Measurements from ENCODE around the gene KCNJ2.
A peak's percentile ranks its signal among the peaks of the same experiment; 100 is the strongest.

Gene KCNJ2

GRCh38 chr17:70168977-70169708 lies at the start of gene KCNJ2:
KCNJ2 (plus strand) TSS chr17:70169532; CDS start chr17:70175040, 5,508 bp downstream.
- Histone ChIP-seq H3K36me3 (ENCODE audit: control insufficient read depth, insufficient read depth, low read length) (no peaks in the 10 kb centered on the region), H3K27ac (ENCODE audit: low read depth, low read length) (no peak within 1 kb of the TSS), H3K4me1 (ENCODE audit: control insufficient read depth, insufficient read depth, low read length) (peaks cover 8% of the 10 kb centered on the region; the same call in 1 of the 2 replicates), H3K9me3 (ENCODE audit: control insufficient read depth, insufficient read depth, low read depth, low read length) (no peaks in the 10 kb centered on the region), H3K4me3 (ENCODE audit: low read depth, low read length) (peak within 1 kb of the TSS; percentile 92), H3K27me3 (ENCODE audit: control insufficient read depth, insufficient read depth, low read length) (peaks cover 59% of the 10 kb centered on the region), H3K9ac (ENCODE audit: low read length) (peak within 1 kb of the TSS; percentile 22)

GRCh38 chr17:70119545-70119944 lies 49.8 kb upstream of the KCNJ2 start:
- Histone ChIP-seq H3K9me3 (ENCODE audit: control insufficient read depth, insufficient read depth, low read depth, low read length) (peaks cover 7% of the 10 kb centered on the region), H3K4me3 (ENCODE audit: low read depth, low read length) (no peak overlapping the region), H3K36me3 (ENCODE audit: control insufficient read depth, insufficient read depth, low read length) (no peaks in the 10 kb centered on the region), H3K9ac (ENCODE audit: low read length) (no peak overlapping the region), H3K27me3 (ENCODE audit: control insufficient read depth, insufficient read depth, low read length) (no peaks in the 10 kb centered on the region), H3K4me1 (ENCODE audit: control insufficient read depth, insufficient read depth, low read length) (no peaks in the 10 kb centered on the region), H3K27ac (ENCODE audit: low read depth, low read length) (no peak overlapping the region)

- Histone ChIP-seq H3K27ac (ENCODE audit: low read depth, low read length) (no peak overlapping the region), H3K9me3 (ENCODE audit: control insufficient read depth, insufficient read depth, low read depth, low read length) (peaks cover 7% of the 10 kb centered on the region), H3K9ac (ENCODE audit: low read length) (no peak overlapping the region), H3K4me1 (ENCODE audit: control insufficient read depth, insufficient read depth, low read length) (no peaks in the 10 kb centered on the region), H3K36me3 (ENCODE audit: control insufficient read depth, insufficient read depth, low read length) (no peaks in the 10 kb centered on the region), H3K27me3 (ENCODE audit: control insufficient read depth, insufficient read depth, low read length) (no peaks in the 10 kb centered on the region), H3K4me3 (ENCODE audit: low read depth, low read length) (no peak overlapping the region)
Observed at GRCh38 chr17:70119983-70120382, 49.3 kb upstream of the KCNJ2 start.

GRCh38 chr17:70120425-70120824 lies 48.9 kb upstream of the KCNJ2 start:
- no peak overlapping the region for H3K9ac ChIP-seq (ENCODE audit: low read length)
- H3K4me3 ChIP-seq (ENCODE audit: low read depth, low read length) = no peak overlapping the region
- H3K4me1 ChIP-seq (ENCODE audit: control insufficient read depth, insufficient read depth, low read length) = no peaks in the 10 kb centered on the region
- H3K27ac ChIP-seq (ENCODE audit: low read depth, low read length) = no peak overlapping the region
- no peaks in the 10 kb centered on the region for H3K36me3 ChIP-seq (ENCODE audit: control insufficient read depth, insufficient read depth, low read length)
- no peaks in the 10 kb centered on the region for H3K27me3 ChIP-seq (ENCODE audit: control insufficient read depth, insufficient read depth, low read length)
- H3K9me3 ChIP-seq (ENCODE audit: control insufficient read depth, insufficient read depth, low read depth, low read length) = peaks cover 7% of the 10 kb centered on the region

GRCh38 chr17:70121126-70121525 lies 48.2 kb upstream of the KCNJ2 start:
- Histone ChIP-seq H3K36me3 (ENCODE audit: control insufficient read depth, insufficient read depth, low read length) (no peaks in the 10 kb centered on the region), H3K27ac (ENCODE audit: low read depth, low read length) (no peak overlapping the region), H3K9me3 (ENCODE audit: control insufficient read depth, insufficient read depth, low read depth, low read length) (peaks cover 7% of the 10 kb centered on the region), H3K4me1 (ENCODE audit: control insufficient read depth, insufficient read depth, low read length) (no peaks in the 10 kb centered on the region), H3K4me3 (ENCODE audit: low read depth, low read length) (no peak overlapping the region), H3K27me3 (ENCODE audit: control insufficient read depth, insufficient read depth, low read length) (no peaks in the 10 kb centered on the region), H3K9ac (ENCODE audit: low read length) (no peak overlapping the region)

GRCh38 chr17:70123193-70123592 lies 46.1 kb upstream of the KCNJ2 start:
- H3K9ac ChIP-seq (ENCODE audit: low read length) = no peak overlapping the region
- no peaks in the 10 kb centered on the region for H3K4me1 ChIP-seq (ENCODE audit: control insufficient read depth, insufficient read depth, low read length)
- no peaks in the 10 kb centered on the region for H3K36me3 ChIP-seq (ENCODE audit: control insufficient read depth, insufficient read depth, low read length)
- peaks cover 3% of the 10 kb centered on the region; the same call in 1 of the 2 replicates for H3K9me3 ChIP-seq (ENCODE audit: control insufficient read depth, insufficient read depth, low read depth, low read length)
- no peaks in the 10 kb centered on the region for H3K27me3 ChIP-seq (ENCODE audit: control insufficient read depth, insufficient read depth, low read length)
- no peak overlapping the region for H3K4me3 ChIP-seq (ENCODE audit: low read depth, low read length)
- H3K27ac ChIP-seq (ENCODE audit: low read depth, low read length) = no peak overlapping the region

- no peak overlapping the region for H3K4me3 ChIP-seq (ENCODE audit: low read depth, low read length)
- H3K9ac ChIP-seq (ENCODE audit: low read length) = no peak overlapping the region
- H3K27ac ChIP-seq (ENCODE audit: low read depth, low read length) = no peak overlapping the region
- H3K9me3 ChIP-seq (ENCODE audit: control insufficient read depth, insufficient read depth, low read depth, low read length) = no peaks in the 10 kb centered on the region
- H3K36me3 ChIP-seq (ENCODE audit: control insufficient read depth, insufficient read depth, low read length) = no peaks in the 10 kb centered on the region
- H3K27me3 ChIP-seq (ENCODE audit: control insufficient read depth, insufficient read depth, low read length) = no peaks in the 10 kb centered on the region
- H3K4me1 ChIP-seq (ENCODE audit: control insufficient read depth, insufficient read depth, low read length) = no peaks in the 10 kb centered on the region
Observed at GRCh38 chr17:70124723-70125122, 44.6 kb upstream of the KCNJ2 start.

- Histone ChIP-seq H3K27ac (ENCODE audit: low read depth, low read length) (no peak overlapping the region), H3K27me3 (ENCODE audit: control insufficient read depth, insufficient read depth, low read length) (no peaks in the 10 kb centered on the region), H3K9me3 (ENCODE audit: control insufficient read depth, insufficient read depth, low read depth, low read length) (no peaks in the 10 kb centered on the region), H3K36me3 (ENCODE audit: control insufficient read depth, insufficient read depth, low read length) (no peaks in the 10 kb centered on the region), H3K9ac (ENCODE audit: low read length) (no peak overlapping the region), H3K4me1 (ENCODE audit: control insufficient read depth, insufficient read depth, low read length) (no peaks in the 10 kb centered on the region), H3K4me3 (ENCODE audit: low read depth, low read length) (no peak overlapping the region)
Observed at GRCh38 chr17:70127221-70127873, 42.0 kb upstream of the KCNJ2 start.

GRCh38 chr17:70128727-70129238 lies 40.5 kb upstream of the KCNJ2 start:
- Histone ChIP-seq H3K27ac (ENCODE audit: low read depth, low read length) (no peak overlapping the region), H3K9me3 (ENCODE audit: control insufficient read depth, insufficient read depth, low read depth, low read length) (no peaks in the 10 kb centered on the region), H3K36me3 (ENCODE audit: control insufficient read depth, insufficient read depth, low read length) (no peaks in the 10 kb centered on the region), H3K27me3 (ENCODE audit: control insufficient read depth, insufficient read depth, low read length) (no peaks in the 10 kb centered on the region), H3K4me3 (ENCODE audit: low read depth, low read length) (no peak overlapping the region), H3K9ac (ENCODE audit: low read length) (no peak overlapping the region), H3K4me1 (ENCODE audit: control insufficient read depth, insufficient read depth, low read length) (no peaks in the 10 kb centered on the region)

GRCh38 chr17:70130289-70130688 lies 39.0 kb upstream of the KCNJ2 start:
- Histone ChIP-seq H3K27me3 (ENCODE audit: control insufficient read depth, insufficient read depth, low read length) (no peaks in the 10 kb centered on the region), H3K4me3 (ENCODE audit: low read depth, low read length) (no peak overlapping the region)

GRCh38 chr17:70132505-70132904 lies 36.8 kb upstream of the KCNJ2 start:
- Histone ChIP-seq H3K9ac (ENCODE audit: low read length) (no peak overlapping the region), H3K27me3 (ENCODE audit: control insufficient read depth, insufficient read depth, low read length) (no peaks in the 10 kb centered on the region), H3K27ac (ENCODE audit: low read depth, low read length) (no peak overlapping the region), H3K9me3 (ENCODE audit: control insufficient read depth, insufficient read depth, low read depth, low read length) (no peaks in the 10 kb centered on the region), H3K4me3 (ENCODE audit: low read depth, low read length) (no peak overlapping the region), H3K4me1 (ENCODE audit: control insufficient read depth, insufficient read depth, low read length) (peaks cover under 1% of the 10 kb centered on the region), H3K36me3 (ENCODE audit: control insufficient read depth, insufficient read depth, low read length) (no peaks in the 10 kb centered on the region)

More at GRCh38 chr17:70130289-70130688, 39.0 kb upstream of the KCNJ2 start:
- no peaks in the 10 kb centered on the region for H3K9me3 ChIP-seq (ENCODE audit: control insufficient read depth, insufficient read depth, low read depth, low read length)
- no peak overlapping the region for H3K9ac ChIP-seq (ENCODE audit: low read length)
- no peaks in the 10 kb centered on the region for H3K36me3 ChIP-seq (ENCODE audit: control insufficient read depth, insufficient read depth, low read length)
- H3K4me1 ChIP-seq (ENCODE audit: control insufficient read depth, insufficient read depth, low read length) = no peaks in the 10 kb centered on the region
- H3K27ac ChIP-seq (ENCODE audit: low read depth, low read length) = no peak overlapping the region

Measured in HUES6 (cell line).